ENCODE results near the gene SND1.

SND1 gene

GRCh38 chr7:127954357-127954748 is 302.4 kb downstream of the SND1 start:
- no peak overlapping the region for H3K9ac ChIP-seq (ENCODE audit: low read length)
- H2BK120ac ChIP-seq (ENCODE audit: low read depth, low read length), result no peak overlapping the region
- no peak overlapping the region for H2BK5ac ChIP-seq (ENCODE audit: low read depth, low read length, poor library complexity, severe bottlenecking)
- no peaks in the 10 kb centered on the region for H3K9me3 ChIP-seq (ENCODE audit: control insufficient read depth, low read length)
- H3K79me1 ChIP-seq (replicated peaks; ENCODE audit: low read length, poor library complexity, severe bottlenecking), result peaks cover 32% of the 10 kb centered on the region
- no peak overlapping the region for H3K18ac ChIP-seq (ENCODE audit: low read depth in 1 of 2, low read length in 2 of 2)
- no peak overlapping the region for H3K14ac ChIP-seq (ENCODE audit: low read length in 2 of 2)
- H2AK5ac ChIP-seq (ENCODE audit: low read length, severe bottlenecking), result no peak overlapping the region
- H3K4ac ChIP-seq (ENCODE audit: low read depth in 1 of 2, low read length in 2 of 2), result no peak overlapping the region
- no peak overlapping the region for H4K91ac ChIP-seq (ENCODE audit: low read length)
- no peak overlapping the region for H4K8ac ChIP-seq (ENCODE audit: low read length)
- H2AFZ ChIP-seq (ENCODE audit: low read depth, low read length), result no peak overlapping the region
- H3K4me1 ChIP-seq (ENCODE audit: control insufficient read depth, insufficient read depth, low read depth, low read length), result peaks cover 2% of the 10 kb centered on the region
- H3K27me3 ChIP-seq (ENCODE audit: control insufficient read depth in 1 of 2, insufficient read depth in 1 of 2, low read length in 2 of 2), result no peaks in the 10 kb centered on the region
- DNase-seq, result no peak
- no peak overlapping the region for H2BK12ac ChIP-seq (ENCODE audit: low read length in 2 of 2)
- H3K36me3 ChIP-seq (ENCODE audit: control insufficient read depth in 1 of 2, insufficient read depth in 2 of 2, low read depth in 1 of 2, low read length in 2 of 2), result peaks cover 0 to 20% of the 10 kb centered on the region in 2 experiments
- H3K27ac ChIP-seq (ENCODE audit: low read length, poor library complexity, severe bottlenecking), result no peak overlapping the region
- no CpG with 5 or more reads among the region's 2 CpGs for WGBS
- no peak overlapping the region for H2BK15ac ChIP-seq (ENCODE audit: low read depth, poor library complexity, severe bottlenecking)
- H3K4me2 ChIP-seq (ENCODE audit: low read length, poor library complexity, severe bottlenecking), result peak overlapping the region; percentile 16
- no peak overlapping the region for H3K23ac ChIP-seq (ENCODE audit: low read length in 2 of 2)
- no peak overlapping the region for H3K4me3 ChIP-seq (ENCODE audit: insufficient read depth in 1 of 2, low read depth in 1 of 2, low read length in 2 of 2)

- Histone ChIP-seq H3K9ac (ENCODE audit: low read length) (no peak overlapping the region), H4K8ac (ENCODE audit: low read length) (no peak overlapping the region), H2BK5ac (ENCODE audit: low read depth, low read length, poor library complexity, severe bottlenecking) (no peak overlapping the region), H3K4me2 (ENCODE audit: low read length, poor library complexity, severe bottlenecking) (no peak overlapping the region), H3K23ac (ENCODE audit: low read length in 2 of 2) (peak overlapping the region in 1 of 2 experiments; percentile 14), H2BK12ac (ENCODE audit: low read length in 2 of 2) (no peak overlapping the region), H3K79me1 (replicated peaks; ENCODE audit: low read length, poor library complexity, severe bottlenecking) (peaks cover 34% of the 10 kb centered on the region), H4K91ac (ENCODE audit: low read length) (no peak overlapping the region), H2AFZ (ENCODE audit: low read depth, low read length) (no peak overlapping the region), H3K27me3 (ENCODE audit: control insufficient read depth in 1 of 2, insufficient read depth in 1 of 2, low read length in 2 of 2) (no peaks in the 10 kb centered on the region), H3K36me3 (ENCODE audit: control insufficient read depth in 1 of 2, insufficient read depth in 2 of 2, low read depth in 1 of 2, low read length in 2 of 2) (peaks cover 2 to 27% of the 10 kb centered on the region in 2 experiments), H2BK15ac (ENCODE audit: low read depth, poor library complexity, severe bottlenecking) (no peak overlapping the region), H3K9me3 (ENCODE audit: control insufficient read depth, low read length) (no peaks in the 10 kb centered on the region), H2AK5ac (ENCODE audit: low read length, severe bottlenecking) (no peak overlapping the region), H3K4me3 (ENCODE audit: insufficient read depth in 1 of 2, low read depth in 1 of 2, low read length in 2 of 2) (no peak overlapping the region), H3K4ac (ENCODE audit: low read depth in 1 of 2, low read length in 2 of 2) (no peak overlapping the region), H2BK120ac (ENCODE audit: low read depth, low read length) (no peak overlapping the region), H3K14ac (ENCODE audit: low read length in 2 of 2) (no peak overlapping the region), H3K18ac (ENCODE audit: low read depth in 1 of 2, low read length in 2 of 2) (no peak overlapping the region), H3K4me1 (ENCODE audit: control insufficient read depth, insufficient read depth, low read depth, low read length) (peaks cover 2% of the 10 kb centered on the region), H3K27ac (ENCODE audit: low read length, poor library complexity, severe bottlenecking) (no peak overlapping the region)
- DNase-seq, result no peak
- 93% methylated on average over 5 of the region's 7 CpGs for WGBS
Measured at GRCh38 chr7:127955051-127955531, 303.1 kb downstream of the SND1 start.

GRCh38 chr7:127957886-127958285 is 305.9 kb downstream of the SND1 start:
- Histone ChIP-seq H2AFZ (ENCODE audit: low read depth, low read length) (no peak overlapping the region), H4K91ac (ENCODE audit: low read length) (no peak overlapping the region), H3K9ac (ENCODE audit: low read length) (no peak overlapping the region), H3K4me2 (ENCODE audit: low read length, poor library complexity, severe bottlenecking) (no peak overlapping the region), H3K14ac (ENCODE audit: low read length in 2 of 2) (no peak overlapping the region), H2BK5ac (ENCODE audit: low read depth, low read length, poor library complexity, severe bottlenecking) (no peak overlapping the region), H2AK5ac (ENCODE audit: low read length, severe bottlenecking) (no peak overlapping the region), H3K9me3 (ENCODE audit: control insufficient read depth, low read length) (no peaks in the 10 kb centered on the region), H3K4ac (ENCODE audit: low read depth in 1 of 2, low read length in 2 of 2) (no peak overlapping the region), H2BK15ac (ENCODE audit: low read depth, poor library complexity, severe bottlenecking) (no peak overlapping the region), H2BK120ac (ENCODE audit: low read depth, low read length) (no peak overlapping the region), H3K27ac (ENCODE audit: low read length, poor library complexity, severe bottlenecking) (no peak overlapping the region), H3K4me3 (ENCODE audit: insufficient read depth in 1 of 2, low read depth in 1 of 2, low read length in 2 of 2) (no peak overlapping the region), H3K23ac (ENCODE audit: low read length in 2 of 2) (no peak overlapping the region), H3K27me3 (ENCODE audit: control insufficient read depth in 1 of 2, insufficient read depth in 1 of 2, low read length in 2 of 2) (no peaks in the 10 kb centered on the region), H4K8ac (ENCODE audit: low read length) (no peak overlapping the region), H3K4me1 (ENCODE audit: control insufficient read depth, insufficient read depth, low read depth, low read length) (peaks cover 2% of the 10 kb centered on the region), H3K79me1 (replicated peaks; ENCODE audit: low read length, poor library complexity, severe bottlenecking) (peaks cover 37% of the 10 kb centered on the region), H3K36me3 (ENCODE audit: control insufficient read depth in 1 of 2, insufficient read depth in 2 of 2, low read depth in 1 of 2, low read length in 2 of 2) (peaks cover 3 to 47% of the 10 kb centered on the region in 2 experiments), H2BK12ac (ENCODE audit: low read length in 2 of 2) (no peak overlapping the region), H3K18ac (ENCODE audit: low read depth in 1 of 2, low read length in 2 of 2) (no peak overlapping the region)
- WGBS, result 91% methylated on average over 5 of the region's 5 CpGs
- DNase-seq, result no peak

- no peak overlapping the region for H3K9ac ChIP-seq (ENCODE audit: low read length)
- no peak overlapping the region for H4K8ac ChIP-seq (ENCODE audit: low read length)
- peaks cover 35% of the 10 kb centered on the region for H3K79me1 ChIP-seq (replicated peaks; ENCODE audit: low read length, poor library complexity, severe bottlenecking)
- H3K36me3 ChIP-seq (ENCODE audit: control insufficient read depth in 1 of 2, insufficient read depth in 2 of 2, low read depth in 1 of 2, low read length in 2 of 2), result peaks cover 3 to 47% of the 10 kb centered on the region in 2 experiments
- H3K4me3 ChIP-seq (ENCODE audit: insufficient read depth in 1 of 2, low read depth in 1 of 2, low read length in 2 of 2), result no peak overlapping the region
- H3K14ac ChIP-seq (ENCODE audit: low read length in 2 of 2), result no peak overlapping the region
- H3K4me2 ChIP-seq (ENCODE audit: low read length, poor library complexity, severe bottlenecking), result no peak overlapping the region
- DNase-seq, result no peak
- H2BK5ac ChIP-seq (ENCODE audit: low read depth, low read length, poor library complexity, severe bottlenecking), result no peak overlapping the region
- no peaks in the 10 kb centered on the region for H3K27me3 ChIP-seq (ENCODE audit: control insufficient read depth in 1 of 2, insufficient read depth in 1 of 2, low read length in 2 of 2)
- no peak overlapping the region for H3K18ac ChIP-seq (ENCODE audit: low read depth in 1 of 2, low read length in 2 of 2)
- H4K91ac ChIP-seq (ENCODE audit: low read length), result no peak overlapping the region
- no peak overlapping the region for H2BK12ac ChIP-seq (ENCODE audit: low read length in 2 of 2)
- no peak overlapping the region for H3K23ac ChIP-seq (ENCODE audit: low read length in 2 of 2)
- no peak overlapping the region for H2AK5ac ChIP-seq (ENCODE audit: low read length, severe bottlenecking)
- WGBS, result 94% methylated on average over 4 of the region's 4 CpGs
- no peak overlapping the region for H2AFZ ChIP-seq (ENCODE audit: low read depth, low read length)
- no peaks in the 10 kb centered on the region for H3K4me1 ChIP-seq (ENCODE audit: control insufficient read depth, insufficient read depth, low read depth, low read length)
- H3K27ac ChIP-seq (ENCODE audit: low read length, poor library complexity, severe bottlenecking), result no peak overlapping the region
- H3K9me3 ChIP-seq (ENCODE audit: control insufficient read depth, low read length), result no peaks in the 10 kb centered on the region
- H2BK15ac ChIP-seq (ENCODE audit: low read depth, poor library complexity, severe bottlenecking), result no peak overlapping the region
- no peak overlapping the region for H3K4ac ChIP-seq (ENCODE audit: low read depth in 1 of 2, low read length in 2 of 2)
- no peak overlapping the region for H2BK120ac ChIP-seq (ENCODE audit: low read depth, low read length)
Measured at GRCh38 chr7:127959770-127960169, 307.8 kb downstream of the SND1 start.
